Mammary epithelial cell (primary cell): ENCODE results near the gene AJM1.
"Not testable (repeated sequence)": the region's sequence is repeated elsewhere in the genome, so short reads cannot be mapped to it uniquely, and the experiment has no call there.

Experiments used
- EZH2 ChIP-seq: IDR thresholded peaks from 2 replicates; pipeline ENCODE4 v1.6.1; 2012; ENCODE audit warnings: low read length, inconsistent platforms, borderline replicate concordance
- TF ChIP-seq, protein P1 (sequence below), 2 donors: IDR thresholded peaks in 1 of 2; conservative IDR thresholded peaks in 1 of 2; 2 replicates each; pipeline ENCODE4 v1.5.1; 2011 to 2012; ENCODE audit warnings: inconsistent platforms in 2 of 2, low read length in 2 of 2, mild to moderate bottlenecking in 2 of 2, control low read depth in 1 of 2, low read depth in 1 of 2; ENCODE audit not compliant: insufficient read depth in 1 of 2; ENCODE audit errors: extremely low read depth in 1 of 2

DNA sequence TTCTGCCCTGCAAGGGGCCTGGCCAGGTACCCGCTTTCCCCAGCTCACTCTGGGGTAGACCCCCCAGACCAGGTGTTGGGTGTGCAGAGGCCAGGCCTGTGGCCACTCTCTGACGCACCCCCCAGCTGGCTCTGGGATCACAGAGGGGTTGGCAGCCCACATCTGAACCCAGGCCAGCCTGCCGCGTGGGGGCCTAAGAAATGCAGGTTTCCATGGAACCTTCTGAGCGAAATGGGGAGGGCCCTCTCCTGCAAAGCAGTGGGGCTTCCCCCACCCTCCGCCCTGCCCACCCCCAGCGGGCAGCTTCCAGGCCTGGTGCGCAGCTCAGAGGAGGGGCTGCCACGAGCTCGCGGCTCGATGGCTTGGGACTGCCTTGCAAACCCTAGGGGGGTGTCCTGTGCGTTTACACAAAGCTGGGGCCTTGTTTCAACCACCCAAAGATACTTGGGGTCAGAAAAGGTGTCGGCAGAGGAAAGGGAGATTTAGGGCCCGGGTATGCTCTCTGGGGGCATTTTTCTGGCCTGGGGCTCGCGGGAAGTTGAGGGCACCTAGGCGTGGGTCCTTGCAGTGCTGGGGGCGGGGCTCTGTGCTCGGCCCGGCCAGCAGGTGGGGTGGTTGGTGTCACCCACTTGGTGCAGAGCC is 1.0 kb downstream of the AJM1 start:
- TF ChIP-seq, protein P1, sequence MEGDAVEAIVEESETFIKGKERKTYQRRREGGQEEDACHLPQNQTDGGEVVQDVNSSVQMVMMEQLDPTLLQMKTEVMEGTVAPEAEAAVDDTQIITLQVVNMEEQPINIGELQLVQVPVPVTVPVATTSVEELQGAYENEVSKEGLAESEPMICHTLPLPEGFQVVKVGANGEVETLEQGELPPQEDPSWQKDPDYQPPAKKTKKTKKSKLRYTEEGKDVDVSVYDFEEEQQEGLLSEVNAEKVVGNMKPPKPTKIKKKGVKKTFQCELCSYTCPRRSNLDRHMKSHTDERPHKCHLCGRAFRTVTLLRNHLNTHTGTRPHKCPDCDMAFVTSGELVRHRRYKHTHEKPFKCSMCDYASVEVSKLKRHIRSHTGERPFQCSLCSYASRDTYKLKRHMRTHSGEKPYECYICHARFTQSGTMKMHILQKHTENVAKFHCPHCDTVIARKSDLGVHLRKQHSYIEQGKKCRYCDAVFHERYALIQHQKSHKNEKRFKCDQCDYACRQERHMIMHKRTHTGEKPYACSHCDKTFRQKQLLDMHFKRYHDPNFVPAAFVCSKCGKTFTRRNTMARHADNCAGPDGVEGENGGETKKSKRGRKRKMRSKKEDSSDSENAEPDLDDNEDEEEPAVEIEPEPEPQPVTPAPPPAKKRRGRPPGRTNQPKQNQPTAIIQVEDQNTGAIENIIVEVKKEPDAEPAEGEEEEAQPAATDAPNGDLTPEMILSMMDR (conservative IDR thresholded peaks at IDR 0.05 in 1 of 2, IDR thresholded peaks at IDR 0.05 in 1 of 2; ENCODE audit: extremely low read depth in 1 of 2, insufficient read depth in 1 of 2, low read depth in 1 of 2, low read length in 2 of 2), result not testable (repeated sequence)
- TF ChIP-seq EZH2, result not testable (repeated sequence)
